Measurements from ENCODE around the gene STMND1.

DNA sequence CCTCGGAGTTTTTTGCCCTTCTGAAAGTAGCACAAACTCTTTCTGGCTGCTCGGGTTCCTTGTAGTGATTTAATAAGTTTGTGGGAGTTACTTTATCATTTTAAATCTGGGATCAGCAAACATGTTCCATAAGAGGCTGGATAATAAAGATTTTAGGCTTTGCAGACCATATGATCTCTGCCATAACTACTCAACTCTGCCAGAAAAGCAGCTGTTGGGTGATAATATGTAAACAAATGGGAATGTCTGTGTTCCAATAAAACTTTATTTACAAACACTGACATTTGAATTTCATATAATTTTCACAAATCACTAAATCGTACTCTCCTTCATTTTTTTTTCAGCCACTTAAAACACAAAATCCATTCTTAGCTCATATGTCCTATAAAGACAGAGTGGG lies 3.9 kb upstream of the STMND1 start:
- TF ChIP-seq, protein P1, sequence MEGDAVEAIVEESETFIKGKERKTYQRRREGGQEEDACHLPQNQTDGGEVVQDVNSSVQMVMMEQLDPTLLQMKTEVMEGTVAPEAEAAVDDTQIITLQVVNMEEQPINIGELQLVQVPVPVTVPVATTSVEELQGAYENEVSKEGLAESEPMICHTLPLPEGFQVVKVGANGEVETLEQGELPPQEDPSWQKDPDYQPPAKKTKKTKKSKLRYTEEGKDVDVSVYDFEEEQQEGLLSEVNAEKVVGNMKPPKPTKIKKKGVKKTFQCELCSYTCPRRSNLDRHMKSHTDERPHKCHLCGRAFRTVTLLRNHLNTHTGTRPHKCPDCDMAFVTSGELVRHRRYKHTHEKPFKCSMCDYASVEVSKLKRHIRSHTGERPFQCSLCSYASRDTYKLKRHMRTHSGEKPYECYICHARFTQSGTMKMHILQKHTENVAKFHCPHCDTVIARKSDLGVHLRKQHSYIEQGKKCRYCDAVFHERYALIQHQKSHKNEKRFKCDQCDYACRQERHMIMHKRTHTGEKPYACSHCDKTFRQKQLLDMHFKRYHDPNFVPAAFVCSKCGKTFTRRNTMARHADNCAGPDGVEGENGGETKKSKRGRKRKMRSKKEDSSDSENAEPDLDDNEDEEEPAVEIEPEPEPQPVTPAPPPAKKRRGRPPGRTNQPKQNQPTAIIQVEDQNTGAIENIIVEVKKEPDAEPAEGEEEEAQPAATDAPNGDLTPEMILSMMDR (IDR thresholded peaks at IDR 0.05): no peak
- no peak for TF ChIP-seq POLR2A (IDR thresholded peaks at IDR 0.05)
